K562 (cell line): Measurements from ENCODE around the gene MMP11. TPM values are rescaled to one million over a fixed set of nuclear protein-coding genes. Genes with fewer than 3 reads are reported as not detected.
A peak's percentile ranks its signal among the peaks of the same experiment; 100 is the strongest.

Experiments used
- ATAC-seq: fragments of 200-7000 bp; cut with Tn5 transposase; 3 replicates; pipeline ENCODE4 v1.9.1; 2020; ENCODE audit warnings: moderate library complexity
- BruUV-seq: library from RNA; stranded (reverse); fragments of 400-500 nt; replicated peaks from 2 replicates; lab custom pipeline; 2021; lab: Mats Ljungman, UMichigan
- CTCF ChIA-PET: fragments of 300-600 bp; formaldehyde crosslinking; extraction: SDS; loops from one replicate; lab custom pipeline; 2021; ENCODE audit warnings: low intra/inter-chr PET ratio; lab: Yijun Ruan, JAX
- POLR2A ChIA-PET: fragments of 300-600, 350-650 bp; sonication (Branson Sonifier 250); formaldehyde crosslinking; extraction: SDS; loops from one replicate; lab custom pipeline; 2021; ENCODE audit warnings: antibody characterized with exemption, inconsistent platforms; lab: Yijun Ruan, JAX
- DNase-seq, 4 experiments: peaks; one replicate each; pipeline versions ENCODE4 v3.0.0 to v3.0.0-alpha.2; 2011 to 2018; ENCODE audit warnings: low spot score in 3 of 4, mixed read lengths in 3 of 4; ENCODE audit errors: extremely low read depth in 1 of 4
- FAIRE-seq: peaks from 2 replicates; lab custom pipeline; 2011; peaks lifted over from hg19 to GRCh38; lab: Jason Lieb, UNC
- H2AFZ ChIP-seq: 2 replicates; pipeline ENCODE4 v1.6.0; 2011; ENCODE audit warnings: low read depth, low read length, control low read depth, inconsistent platforms
- H3K27ac ChIP-seq: fragments of 200-600 bp; 3 replicates; pipeline ENCODE4 v1.8.0; 2011; ENCODE audit warnings: low read depth, mild to moderate bottlenecking, control low read depth, inconsistent platforms, low read length, moderate library complexity, mixed read lengths; ENCODE audit errors: extremely low read depth
- H3K27me3 ChIP-seq, 2 experiments: fragments of 300-600 bp in 1 of 2; 2 replicates in 1 of 2; 3 replicates in 1 of 2; pipeline versions ENCODE4 v1.6.0 to v1.8.0; 2011; ENCODE audit warnings: inconsistent platforms in 2 of 2, low read length in 2 of 2, mild to moderate bottlenecking in 1 of 2, mixed read lengths in 1 of 2, moderate library complexity in 1 of 2; ENCODE audit not compliant: control insufficient read depth in 2 of 2, insufficient read depth in 2 of 2
- H3K36me3 ChIP-seq: fragments of 300-600 bp; 3 replicates; pipeline ENCODE4 v1.8.0; 2011; ENCODE audit warnings: mild to moderate bottlenecking, low read length, inconsistent platforms; ENCODE audit not compliant: control insufficient read depth, insufficient read depth
- H3K4me1 ChIP-seq, 2 experiments: fragments of 200-600 bp in 1 of 2; replicated peaks in 1 of 2; 2 replicates in 1 of 2; 3 replicates in 1 of 2; pipeline versions ENCODE4 v1.5.1 to v1.8.0; 2011; ENCODE audit warnings: inconsistent platforms in 2 of 2, low read length in 2 of 2, mild to moderate bottlenecking in 1 of 2, mixed read lengths in 1 of 2, moderate library complexity in 1 of 2; ENCODE audit not compliant: control insufficient read depth in 2 of 2, insufficient read depth in 2 of 2
- H3K4me2 ChIP-seq: 2 replicates; pipeline ENCODE4 v1.6.1; 2011; ENCODE audit warnings: low read length, control low read depth, inconsistent platforms, mixed read lengths; ENCODE audit not compliant: insufficient read depth
- H3K4me3 ChIP-seq: fragments of 200-600 bp; sonication (generic), shearing (Covaris generic); 2 replicates; pipeline ENCODE4 v1.5.1; 2016; ENCODE audit warnings: control low read depth, inconsistent platforms
- H3K79me2 ChIP-seq: fragments of 200-600 bp; 3 replicates; pipeline ENCODE4 v1.8.0; 2011; ENCODE audit warnings: low read length, inconsistent platforms; ENCODE audit not compliant: control insufficient read depth, insufficient read depth
- H3K9ac ChIP-seq, 2 experiments: 2 replicates each; pipeline versions ENCODE4 v1.6.0 to v1.6.1; 2011; ENCODE audit warnings: low read depth in 2 of 2, low read length in 2 of 2, control low read depth in 1 of 2, inconsistent platforms in 1 of 2, mild to moderate bottlenecking in 1 of 2, mixed read lengths in 1 of 2; ENCODE audit not compliant: insufficient read depth in 1 of 2
- H3K9me1 ChIP-seq: one replicate; pipeline ENCODE4 v1.6.0; 2011; ENCODE audit warnings: inconsistent platforms, mild to moderate bottlenecking, low read length, moderate library complexity; ENCODE audit not compliant: control insufficient read depth, insufficient read depth
- H3K9me3 ChIP-seq: replicated peaks from 2 replicates; pipeline ENCODE4 v1.5.1; 2011; ENCODE audit warnings: low read depth, low read length, inconsistent platforms; ENCODE audit not compliant: control insufficient read depth, insufficient read depth
- H4K20me1 ChIP-seq: replicated peaks from 2 replicates; pipeline ENCODE4 v1.6.1; 2011; ENCODE audit warnings: low read length, inconsistent platforms, mixed read lengths; ENCODE audit not compliant: control insufficient read depth, insufficient read depth
- E2F3 ChIP-seq: fragments of 250-450 bp; sonication (Bioruptor Pico); IDR thresholded peaks from 2 replicates; pipeline ENCODE4 v1.4.0; 2020; ENCODE audit warnings: mild to moderate bottlenecking
- ETS2 ChIP-seq: IDR thresholded peaks from 2 replicates; pipeline ENCODE4 v1.6.1; 2016; ENCODE audit warnings: borderline replicate concordance, missing genetic modification characterization, mild to moderate bottlenecking, moderate library complexity, missing compliant biosample characterization; ENCODE audit not compliant: poor library complexity, severe bottlenecking
- FUS ChIP-seq: fragments of 200-400 bp; formaldehyde crosslinking; optimal IDR thresholded peaks from 2 replicates; pipeline ENCODE3; 2017; ENCODE audit warnings: low read depth, low read length
- MTF1 ChIP-seq: fragments of 250-450 bp; sonication (Bioruptor Pico); IDR thresholded peaks from 2 replicates; pipeline ENCODE4 v1.9.0; 2021; ENCODE audit warnings: moderate library complexity, mild to moderate bottlenecking, inconsistent platforms, borderline replicate concordance
- NFYB ChIP-seq: IDR thresholded peaks from 2 replicates; pipeline ENCODE4 v1.6.1; 2011; ENCODE audit warnings: mild to moderate bottlenecking, moderate library complexity; ENCODE audit not compliant: insufficient read length; ENCODE audit errors: extremely low read depth
- POLR2G ChIP-seq: fragments of 200-400 bp; formaldehyde crosslinking; IDR thresholded peaks from 2 replicates; pipeline ENCODE4 v1.6.1; 2017; ENCODE audit warnings: low read depth, mild to moderate bottlenecking, antibody characterized with exemption, low read length, moderate library complexity
- SMAD3 ChIP-seq: fragments of 450-650 bp; formaldehyde crosslinking; conservative IDR thresholded peaks from 2 replicates; pipeline ENCODE4 v1.4.0; 2020; ENCODE audit warnings: mild to moderate bottlenecking
- TCF7L2 ChIP-seq: fragments of 150-350 bp; IDR thresholded peaks from 2 replicates; pipeline ENCODE4 v1.6.1; 2016; ENCODE audit warnings: low read depth, mild to moderate bottlenecking, low read length, moderate library complexity
- ZNF217 ChIP-seq: sonication (generic); formaldehyde crosslinking; IDR thresholded peaks from 2 replicates; pipeline ENCODE4 v1.8.0; 2022; ENCODE audit warnings: mild to moderate bottlenecking, missing genetic modification reagents
- WGBS: fragments of 100-300 bp; shearing (Covaris generic); methylation state at CpG from one replicate; pipeline ENCODE4 v1.1.6; 2016; ENCODE audit warnings: low coverage, mixed read lengths; ENCODE audit not compliant: insufficient coverage; ENCODE audit errors: missing lambda C conversion rate; 5-methylcytosine and 5-hydroxymethylcytosine counted together
- in situ Hi-C: fragments of 300-500 bp; cut with MboI; formaldehyde crosslinking; loops from 4 replicates; pipeline ENCODE4 v1.15.0; 2018; ENCODE audit warnings: inconsistent platforms, mixed read lengths
- intact Hi-C: fragments of 100-400 bp; cut with micrococcal nuclease; formaldehyde crosslinking; loops from 2 replicates; pipeline ENCODE4 v1.14.2; 2022
- polyA plus RNA-seq, 8 experiments: library from polyadenylated mRNA; depleted of rRNA in 4 of 8; stranded (reverse) in 5 of 8; unstranded in 3 of 8; fragments of >200 nt; fragmentation: Nextera tagmentation in 2 of 8; fragmentation: Illumina TruSeq in 1 of 8; extraction: Ambion mirVana in 2 of 8; extraction: Trizol in 1 of 8; gene quantifications; 2 replicates each; pipeline versions ENCODE4 v1.2.1 to v1.2.3, GENCODE V29; 2011 to 2014; ENCODE audit warnings: inconsistent platforms in 1 of 8, missing spikeins in 1 of 8
- total RNA-seq, 7 experiments: library from RNA; depleted of rRNA in 6 of 7; stranded (reverse); fragments of >200 nt in 6 of 7; fragmentation: Illumina TruSeq in 2 of 7; extraction: Trizol in 2 of 7; gene quantifications; 2 replicates each; pipeline versions ENCODE4 v1.2.1 to v1.2.3, GENCODE V29; 2011 to 2021; ENCODE audit warnings: low replicate concordance in 1 of 7

The MMP11 gene
- total and polyA plus RNA-seq, 9 of the 15 experiments (the other 6 are each of a cell fraction or from before 2014, with no cell fraction given), result 0.14 to 1.8 (median 1.1) TPM; not detected in 2

DNA sequence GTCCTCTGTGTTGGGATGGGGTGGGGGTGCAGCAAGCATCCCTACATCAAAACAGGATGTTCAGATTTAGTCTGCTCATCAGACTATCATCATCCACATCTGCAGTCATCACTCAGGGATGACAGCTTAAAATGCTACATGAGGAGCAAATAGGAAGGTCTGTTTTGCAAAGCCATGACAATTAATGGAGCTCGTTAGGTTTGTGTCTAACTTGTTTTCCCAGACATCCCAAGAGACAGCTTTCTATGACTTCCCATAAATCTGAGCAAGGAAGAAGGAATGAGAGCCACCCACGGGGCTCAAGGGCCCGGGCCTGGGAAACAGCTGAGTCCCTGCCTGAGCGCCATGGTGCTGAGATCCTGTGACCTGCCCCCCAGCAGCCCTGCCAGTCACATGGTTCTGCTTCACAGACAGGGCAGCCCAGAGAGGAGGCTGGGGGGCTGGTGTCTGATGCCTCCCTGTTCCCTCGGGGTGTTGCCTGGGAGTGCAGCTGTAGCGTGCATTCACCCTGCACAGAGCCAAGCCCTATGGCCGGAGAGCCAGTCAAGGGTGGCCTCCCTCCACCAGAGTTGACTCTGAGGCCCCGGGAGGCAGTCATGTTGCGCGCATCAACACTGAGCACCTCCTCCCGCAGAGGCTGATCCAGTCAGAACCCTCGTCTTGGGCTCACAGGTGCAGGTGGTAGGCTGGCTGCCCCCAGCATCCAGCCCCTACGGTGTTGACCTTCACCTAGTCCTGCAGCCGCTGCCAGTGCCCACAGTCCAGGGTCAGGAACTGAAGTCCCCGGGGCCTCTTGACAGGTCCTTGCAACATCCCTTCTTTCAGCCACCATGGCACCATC lies 54.1 kb downstream of the MMP11 start:
- H3K79me2 ChIP-seq, result no peaks in the 10 kb centered on the region
- H4K20me1 ChIP-seq, result no peaks in the 10 kb centered on the region

DNA sequence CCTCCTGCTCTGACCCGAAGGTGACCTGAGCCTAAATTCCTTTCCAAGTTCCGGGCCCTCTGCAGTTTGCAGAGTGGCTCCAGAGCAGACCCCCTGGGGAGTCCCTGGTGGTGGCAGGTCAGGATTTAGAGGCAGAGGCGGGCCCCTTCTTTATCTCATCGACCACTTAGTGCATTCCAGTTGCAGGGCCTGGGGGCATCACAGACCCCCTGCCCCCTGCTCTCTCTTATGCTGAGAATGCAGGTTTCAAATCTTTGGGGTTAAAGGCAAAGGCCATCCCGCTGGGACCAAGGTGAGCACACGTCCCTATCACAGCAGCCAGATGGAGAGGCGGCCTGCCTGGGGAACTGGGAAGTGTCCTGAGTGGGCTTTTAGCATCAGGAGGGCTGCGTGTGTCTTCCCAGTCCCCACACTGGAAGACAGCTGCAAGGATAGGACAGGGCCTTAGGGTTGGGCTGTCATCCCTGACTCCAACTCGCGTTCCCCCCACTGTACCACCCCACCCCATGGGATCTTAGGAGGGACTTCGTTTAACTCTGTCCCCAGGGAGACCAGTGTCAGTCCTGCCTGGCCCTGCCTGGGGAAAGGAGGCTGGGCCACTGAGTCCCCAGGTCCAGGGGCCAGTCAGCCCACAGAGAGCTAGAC lies 54.8 kb downstream of the MMP11 start:
- Histone ChIP-seq H3K4me3 (no peak overlapping the region), H2AFZ (no peak overlapping the region), H4K20me1 (no peaks in the 10 kb centered on the region), H3K27me3 (no peaks in the 10 kb centered on the region), H3K4me2 (no peak overlapping the region), H3K9me1 (no peaks in the 10 kb centered on the region), H3K79me2 (no peaks in the 10 kb centered on the region), H3K27ac (no peak overlapping the region), H3K9ac (no peak overlapping the region), H3K36me3 (peaks cover 70% of the 10 kb centered on the region; the same call in 2 of the 3 replicates), H3K4me1 (no peaks in the 10 kb centered on the region), H3K9me3 (no peaks in the 10 kb centered on the region)
- 83% methylated on average over 10 of the region's 11 CpGs for WGBS
- DNase-seq (no peak), FAIRE-seq (no peak), ATAC-seq (no peak)
- intact Hi-C loops, result no loop called here
- in situ Hi-C loops, result no loop called here
- CTCF ChIA-PET, result no interaction called here
- POLR2A ChIA-PET, result no interaction called here
- no TSS peak for BruUV-seq
- TF ChIP-seq TCF7L2, result no peak
- no peak for TF ChIP-seq FUS
- TF ChIP-seq E2F3 (CRISPR knock-in tag), result no peak

More for the DNA sequence above, 54.1 kb downstream of the MMP11 start:
- in situ Hi-C loops, result no loop called here
- ATAC-seq (no peak), DNase-seq (no peak), FAIRE-seq (no peak)
- Histone ChIP-seq H3K4me2 (no peak overlapping the region), H3K9me1 (no peaks in the 10 kb centered on the region), H3K9me3 (no peaks in the 10 kb centered on the region), H3K27me3 (no peaks in the 10 kb centered on the region), H2AFZ (no peak overlapping the region), H3K4me1 (no peaks in the 10 kb centered on the region), H3K4me3 (no peak overlapping the region), H3K9ac (no peak overlapping the region), H3K27ac (no peak overlapping the region), H3K36me3 (peaks cover 78% of the 10 kb centered on the region; the same call in 2 of the 3 replicates)
- 89% methylated on average over 11 of the region's 15 CpGs for WGBS
- TF ChIP-seq ZNF217 (CRISPR knock-in tag), result no peak
- 0 out of 2 replicates have a peak, but pooled peaks have one; percentile 34 for TF ChIP-seq POLR2G
- no peak for TF ChIP-seq NFYB
- TF ChIP-seq MTF1 (CRISPR knock-in tag), result no peak
- no peak for TF ChIP-seq SMAD3
- TF ChIP-seq ETS2 (tag), result no peak
- ChIA-PET CTCF (no interaction called here), POLR2A (interaction anchor here (0.9 to 1.1 kb wide), 2 partner anchors 9 to 58 kb away, joined by 3 to 4 read pairs; no protein-coding TSS in a partner anchor)
- intact Hi-C loops, result no loop called here
- BruUV-seq, result no TSS peak
